H9 (cell line): ENCODE results near the gene SLC16A7. TPM values are rescaled to one million over a fixed set of nuclear protein-coding genes. Genes with fewer than 3 reads are reported as not detected.

ENCODE experiments used
- DNase-seq: peaks from one replicate; pipeline ENCODE4 v3.0.0-alpha.2; 2017
- H2AFZ ChIP-seq: one replicate; pipeline ENCODE4 v1.6.1; 2013; ENCODE audit warnings: mild to moderate bottlenecking, low read length, control low read depth, moderate library complexity
- H2AK5ac ChIP-seq: 2 replicates; pipeline ENCODE4 v1.6.1; 2013; ENCODE audit warnings: low read length, control low read depth, mixed read lengths; ENCODE audit not compliant: insufficient read length
- H2BK120ac ChIP-seq: one replicate; pipeline ENCODE4 v1.6.1; 2013; ENCODE audit warnings: low read depth, mild to moderate bottlenecking, low read length, control low read depth, inconsistent platforms; ENCODE audit not compliant: poor library complexity, severe bottlenecking
- H2BK12ac ChIP-seq: 2 replicates; pipeline ENCODE4 v1.6.1; 2013; ENCODE audit warnings: low read length, control low read depth, mixed read lengths, low read depth; ENCODE audit not compliant: insufficient read length
- H2BK15ac ChIP-seq: 2 replicates; pipeline ENCODE4 v1.6.1; 2013; ENCODE audit warnings: low read depth, low read length, control low read depth
- H2BK20ac ChIP-seq: one replicate; pipeline ENCODE4 v1.6.1; 2013; ENCODE audit warnings: low read depth, mild to moderate bottlenecking, low read length, control low read depth, inconsistent platforms; ENCODE audit not compliant: poor library complexity, severe bottlenecking
- H2BK5ac ChIP-seq: 2 replicates; pipeline ENCODE4 v1.6.1; 2013; ENCODE audit warnings: low read length, control low read depth, mixed read lengths; ENCODE audit not compliant: insufficient read length
- H3K14ac ChIP-seq: 2 replicates; pipeline ENCODE4 v1.6.1; 2013; ENCODE audit warnings: low read length, control low read depth; ENCODE audit not compliant: insufficient read depth
- H3K18ac ChIP-seq: 2 replicates; pipeline ENCODE4 v1.6.1; 2013; ENCODE audit warnings: low read depth, mild to moderate bottlenecking, mixed read lengths, low read length, control low read depth; ENCODE audit not compliant: insufficient read length
- H3K23ac ChIP-seq: 2 replicates; pipeline ENCODE4 v1.6.1; 2013; ENCODE audit warnings: low read length, control low read depth, mixed read lengths, low read depth; ENCODE audit not compliant: insufficient read length
- H3K23me2 ChIP-seq: 2 replicates; pipeline ENCODE4 v1.6.1; 2013; ENCODE audit warnings: low read depth, mild to moderate bottlenecking, mixed read lengths, low read length, control low read depth; ENCODE audit not compliant: insufficient read length, poor library complexity, severe bottlenecking
- H3K27ac ChIP-seq: 2 replicates; pipeline ENCODE4 v1.5.1; 2013; ENCODE audit warnings: low read length, control low read depth, mixed read lengths, low read depth; ENCODE audit not compliant: insufficient read length
- H3K27me3 ChIP-seq: 2 replicates; pipeline ENCODE4 v1.6.1; 2013; ENCODE audit warnings: low read length, control low read depth, inconsistent platforms; ENCODE audit not compliant: insufficient read depth
- H3K4ac ChIP-seq: 2 replicates; pipeline ENCODE4 v1.6.1; 2013; ENCODE audit warnings: low read depth, mild to moderate bottlenecking, control low read depth, inconsistent platforms, low read length, moderate library complexity
- H3K4me1 ChIP-seq: 2 replicates; pipeline ENCODE4 v1.6.1; 2013; ENCODE audit warnings: low read length, control low read depth, inconsistent platforms; ENCODE audit not compliant: insufficient read depth
- H3K4me2 ChIP-seq: 2 replicates; pipeline ENCODE4 v1.6.1; 2013; ENCODE audit warnings: low read length, control low read depth, mixed read lengths; ENCODE audit not compliant: insufficient read length, insufficient read depth
- H3K56ac ChIP-seq: 2 replicates; pipeline ENCODE4 v1.6.1; 2013; ENCODE audit warnings: low read depth, mild to moderate bottlenecking, mixed read lengths, low read length, control low read depth; ENCODE audit not compliant: insufficient read length
- H3K79me1 ChIP-seq: 2 replicates; pipeline ENCODE4 v1.6.1; 2013; ENCODE audit warnings: low read depth, mild to moderate bottlenecking, moderate library complexity, low read length, control low read depth, inconsistent platforms; ENCODE audit not compliant: insufficient read depth, poor library complexity, severe bottlenecking
- H3K79me2 ChIP-seq: 2 replicates; pipeline ENCODE4 v1.6.1; 2013; ENCODE audit warnings: low read length, control low read depth, inconsistent platforms; ENCODE audit not compliant: insufficient read depth
- H3K9ac ChIP-seq: 2 replicates; pipeline ENCODE4 v1.6.1; 2013; ENCODE audit warnings: low read length, control low read depth, mixed read lengths; ENCODE audit not compliant: insufficient read length; ENCODE audit errors: extremely low read depth
- H3K9me3 ChIP-seq: one replicate; pipeline ENCODE4 v1.6.1; 2013; ENCODE audit warnings: low read depth, low read length, inconsistent platforms; ENCODE audit not compliant: control insufficient read depth
- H3T11ph ChIP-seq: one replicate; pipeline ENCODE4 v1.6.1; 2013; ENCODE audit warnings: mild to moderate bottlenecking, low read length, control low read depth, inconsistent platforms
- H4K20me1 ChIP-seq: one replicate; pipeline ENCODE4 v1.6.1; 2013; ENCODE audit not compliant: control insufficient read depth, insufficient read length, insufficient read depth
- H4K5ac ChIP-seq: 2 replicates; pipeline ENCODE4 v1.6.1; 2013; ENCODE audit warnings: low read depth, mild to moderate bottlenecking, mixed read lengths, low read length, control low read depth; ENCODE audit not compliant: insufficient read length
- H4K8ac ChIP-seq: replicated peaks from 2 replicates; pipeline ENCODE4 v1.6.1; 2013; ENCODE audit warnings: low read length, control low read depth, mixed read lengths, low read depth; ENCODE audit not compliant: insufficient read length
- H4K91ac ChIP-seq: 2 replicates; pipeline ENCODE4 v1.6.1; 2013; ENCODE audit warnings: low read depth, mild to moderate bottlenecking, moderate library complexity, mixed read lengths, low read length, control low read depth; ENCODE audit not compliant: insufficient read length
- H3K27ac Mint-ChIP-seq, 3 experiments: 2 replicates in 2 of 3; 3 replicates in 1 of 3; pipeline ENCODE4 v1.8.0; 2020 to 2021; ENCODE audit warnings: mixed read lengths in 3 of 3, mild to moderate bottlenecking in 1 of 3, moderate library complexity in 1 of 3
- H3K27me3 Mint-ChIP-seq: 2 replicates; pipeline ENCODE4 v1.8.0; 2021; ENCODE audit warnings: low read depth, mild to moderate bottlenecking, moderate library complexity, mixed read lengths
- H3K36me3 Mint-ChIP-seq, 3 experiments: 2 replicates in 2 of 3; 3 replicates in 1 of 3; pipeline ENCODE4 v1.8.0; 2020 to 2021; ENCODE audit warnings: low read depth in 3 of 3, mixed read lengths in 3 of 3; ENCODE audit not compliant: insufficient read depth in 1 of 3
- H3K4me1 Mint-ChIP-seq, 2 experiments: 2 replicates each; pipeline ENCODE4 v1.8.0; 2020; ENCODE audit warnings: mixed read lengths in 2 of 2
- H3K4me3 Mint-ChIP-seq, 2 experiments: 2 replicates in 1 of 2; 3 replicates in 1 of 2; pipeline ENCODE4 v1.8.0; 2020 to 2021; ENCODE audit warnings: mild to moderate bottlenecking in 2 of 2, mixed read lengths in 2 of 2, moderate library complexity in 1 of 2
- H3K9me3 Mint-ChIP-seq, 2 experiments: 2 replicates in 1 of 2; 3 replicates in 1 of 2; pipeline ENCODE4 v1.8.0; 2020; ENCODE audit warnings: mild to moderate bottlenecking in 2 of 2, mixed read lengths in 2 of 2, moderate library complexity in 1 of 2
- CTCF ChIP-seq: fragments of 200-600 bp; sonication (generic); conservative IDR thresholded peaks from 3 replicates; pipeline ENCODE4 v1.8.0; 2021; ENCODE audit warnings: antibody characterized with exemption, mild to moderate bottlenecking
- total RNA-seq: library from RNA; stranded (reverse); gene quantifications from 2 replicates; pipeline ENCODE4 v1.2.1, GENCODE V29; 2021

Gene SLC16A7
- total RNA-seq, 1 experiment from 2014 or later: 2.2 TPM

GRCh38 chr12:59574406-59574805 lies 21.4 kb upstream of the SLC16A7 start:
- H3K4me1 Mint-ChIP-seq: no peaks in the 10 kb centered on the region
- no peak overlapping the region for H3K18ac ChIP-seq
- H3K36me3 Mint-ChIP-seq: no peaks in the 10 kb centered on the region

More at GRCh38 chr12:59574406-59574805, 21.4 kb upstream of the SLC16A7 start:
- Histone ChIP-seq H3K9me3 (no peaks in the 10 kb centered on the region), H3K79me2 (no peaks in the 10 kb centered on the region), H2BK20ac (no peak overlapping the region), H2AK5ac (no peak overlapping the region), H3K4ac (no peak overlapping the region), H4K8ac (no peak overlapping the region), H3K14ac (no peak overlapping the region), H2BK12ac (no peak overlapping the region), H2BK120ac (no peak overlapping the region), H2AFZ (no peak overlapping the region), H3K79me1 (no peaks in the 10 kb centered on the region), H3K27me3 (no peaks in the 10 kb centered on the region), H4K5ac (no peak overlapping the region), H3K23me2 (no peaks in the 10 kb centered on the region), H2BK15ac (no peak overlapping the region), H3K9ac (no peak overlapping the region), H3K56ac (no peak overlapping the region), H3K4me1 (no peaks in the 10 kb centered on the region), H3K4me2 (no peak overlapping the region), H3K27ac (no peak overlapping the region), H4K91ac (no peak overlapping the region), H4K20me1 (no peaks in the 10 kb centered on the region), H3K23ac (no peak overlapping the region), H2BK5ac (no peak overlapping the region), H3T11ph (no peak overlapping the region)
- DNase-seq: no peak
- Mint-ChIP-seq H3K4me3 (no peak overlapping the region), H3K27me3 (no peaks in the 10 kb centered on the region), H3K9me3 (peaks cover 0 to 2% of the 10 kb centered on the region in 2 experiments; a peak in 2 of 5 replicates), H3K27ac (no peak overlapping the region)
- no peak for TF ChIP-seq CTCF
